Thymus (tissue), 11 donors: ENCODE data around the gene SIN3A. TPM values are rescaled to one million over a fixed set of nuclear protein-coding genes. Genes with fewer than 3 reads are reported as not detected.
A peak's percentile ranks its signal among the peaks of the same experiment; 100 is the strongest.
"Not testable (repeated sequence)": the region's sequence is repeated elsewhere in the genome, so short reads cannot be mapped to it uniquely, and the experiment has no call there.

Experiments
- DNase-seq, 9 donors: peaks; one replicate each; pipeline ENCODE4 v3.0.0-alpha.2; 2013; ENCODE audit warnings: low spot score in 9 of 9, low read depth in 6 of 9, missing footprints in 1 of 9
- H3K27ac ChIP-seq, 2 donors: one replicate each; pipeline ENCODE4 v1.5.1; 2013; ENCODE audit warnings: control low read depth in 1 of 2, low read depth in 1 of 2, low read length in 1 of 2, mild to moderate bottlenecking in 1 of 2, moderate library complexity in 1 of 2
- H3K27me3 ChIP-seq, 2 donors: one replicate each; pipeline ENCODE4 v1.5.1; 2013; ENCODE audit warnings: low read length in 1 of 2; ENCODE audit not compliant: control insufficient read depth in 2 of 2, insufficient read depth in 1 of 2
- H3K36me3 ChIP-seq, 2 donors: one replicate each; pipeline ENCODE4 v1.5.1; 2013; ENCODE audit warnings: low read length in 1 of 2, mild to moderate bottlenecking in 1 of 2, moderate library complexity in 1 of 2; ENCODE audit not compliant: control insufficient read depth in 2 of 2, insufficient read depth in 2 of 2
- H3K4me1 ChIP-seq, 2 donors: one replicate each; pipeline ENCODE4 v1.5.1; 2013; ENCODE audit warnings: low read length in 2 of 2; ENCODE audit not compliant: control insufficient read depth in 2 of 2, insufficient read depth in 2 of 2
- H3K4me3 ChIP-seq, 2 donors: one replicate each; pipeline ENCODE4 v1.5.1; 2013; ENCODE audit warnings: low read length in 2 of 2, control low read depth in 1 of 2, mild to moderate bottlenecking in 1 of 2
- H3K9me3 ChIP-seq, 2 donors: one replicate each; pipeline ENCODE4 v1.5.1; 2013; ENCODE audit warnings: low read length in 1 of 2, mild to moderate bottlenecking in 1 of 2; ENCODE audit not compliant: control insufficient read depth in 2 of 2, insufficient read depth in 1 of 2
- WGBS: extraction: QIAGEN DNeasy Blood & Tissue Kit; methylation state at CpG from one replicate; pipeline ENCODE4 v1.1.7; 2013; 5-methylcytosine and 5-hydroxymethylcytosine counted together
- polyA plus RNA-seq: library from polyadenylated mRNA; stranded (reverse); fragments of 200-250 nt; gene quantifications from one replicate; pipeline ENCODE4 v1.2.3, GENCODE V29; 2013
- total RNA-seq: library from RNA; stranded (reverse); fragments of 120-200 nt; gene quantifications from one replicate; pipeline ENCODE4 v1.2.4, GENCODE V29; 2013
- donor health status: healthy.

Gene SIN3A
- total and polyA plus RNA-seq, 2 donors, result 18.4 to 23.6 TPM

DNA sequence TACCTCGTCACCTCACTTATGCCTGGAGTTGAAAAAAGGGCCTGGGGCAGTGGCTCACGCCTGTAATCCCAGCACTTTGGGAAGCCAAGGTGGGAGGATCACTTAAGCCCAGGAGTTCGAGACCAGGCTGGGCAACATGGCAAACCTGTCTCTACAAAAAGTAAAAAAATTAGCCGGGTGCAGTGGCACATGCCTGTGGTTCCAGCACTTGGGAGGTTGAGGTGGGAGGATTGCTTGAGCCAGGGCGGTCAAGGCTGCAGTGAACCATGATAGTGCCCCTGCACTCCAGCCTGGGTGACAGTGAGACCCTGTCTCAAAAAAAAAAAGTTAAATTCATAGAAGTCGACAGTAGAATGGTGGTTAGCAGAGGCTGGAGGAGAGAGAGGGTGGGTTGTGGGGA, 109.3 kb downstream of the SIN3A start:
- peaks cover 5 to 6% of the 10 kb centered on the region in 2 donors for H3K4me1 ChIP-seq
- no peak overlapping the region for H3K27ac ChIP-seq
- WGBS, result 98% methylated on average over 6 of the region's 6 CpGs
- H3K36me3 ChIP-seq, result peaks cover 23 to 31% of the 10 kb centered on the region in 2 donors
- no peak overlapping the region for H3K4me3 ChIP-seq
- H3K9me3 ChIP-seq, result no peaks in the 10 kb centered on the region
- no peak for DNase-seq
- H3K27me3 ChIP-seq, result peaks cover 0 to 4% of the 10 kb centered on the region in 2 donors

- H3K27me3 ChIP-seq, result no peaks in the 10 kb centered on the region
- no peak for DNase-seq
- peaks cover 23 to 31% of the 10 kb centered on the region in 2 donors for H3K36me3 ChIP-seq
- WGBS, result 99% methylated on average over 13 of the region's 13 CpGs
- H3K4me1 ChIP-seq, result peaks cover 8 to 10% of the 10 kb centered on the region in 2 donors
- no peak overlapping the region for H3K27ac ChIP-seq
- no peaks in the 10 kb centered on the region for H3K9me3 ChIP-seq
- H3K4me3 ChIP-seq, result no peak overlapping the region
Observed at GRCh38 chr15:75339531-75340240, 111.8 kb downstream of the SIN3A start.

- 98% methylated on average over 11 of the region's 11 CpGs for WGBS
- Histone ChIP-seq H3K4me3 (no peak overlapping the region), H3K27ac (no peak overlapping the region), H3K36me3 (peaks cover 23 to 31% of the 10 kb centered on the region in 2 donors), H3K4me1 (peaks cover 8 to 10% of the 10 kb centered on the region in 2 donors), H3K9me3 (no peaks in the 10 kb centered on the region), H3K27me3 (no peaks in the 10 kb centered on the region)
- no peak for DNase-seq
Observed at GRCh38 chr15:75338661-75339240, 112.7 kb downstream of the SIN3A start.

- Histone ChIP-seq H3K27ac (peak within 1 kb of the TSS; percentile 22 to 73), H3K36me3 (peaks cover 13 to 24% of the 10 kb centered on the region in 2 donors), H3K9me3 (no peaks in the 10 kb centered on the region), H3K27me3 (no peaks in the 10 kb centered on the region), H3K4me1 (peaks cover 8 to 10% of the 10 kb centered on the region in 2 donors), H3K4me3 (peak within 1 kb of the TSS; percentile 62 to 68)
- peak; percentile 64 to 90 (median 77) for DNase-seq
- 1% methylated on average over 42 of the region's 42 CpGs for WGBS
Observed at GRCh38 chr15:75335705-75336355, 115.7 kb downstream of the SIN3A start, which contains the start of gene COMMD4. COMMD4 (plus strand) TSS chr15:75336063; CDS start chr15:75336090, 27 bp downstream.

DNA sequence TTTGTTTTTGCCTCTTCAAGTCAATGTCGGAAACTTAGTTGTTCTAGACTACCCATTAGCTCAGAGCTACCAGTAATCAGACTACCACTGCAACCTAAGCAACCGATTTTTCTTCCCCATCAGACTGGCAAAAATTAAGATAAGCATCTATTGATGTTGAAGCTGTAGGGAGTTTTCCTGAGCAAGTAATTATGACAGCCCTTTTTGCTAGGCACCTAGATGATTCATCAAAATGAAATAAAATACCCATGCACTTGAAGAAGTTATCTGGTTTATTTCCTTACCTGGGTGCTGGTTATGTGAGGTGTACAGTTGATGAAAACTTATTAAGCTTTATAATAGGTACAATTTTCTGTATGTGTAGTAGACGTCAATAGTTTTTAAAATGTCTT, 116.2 kb downstream of the SIN3A start:
- DNase-seq, result peak in 1 of 9 donors; percentile 7
- Histone ChIP-seq H3K36me3 (peaks cover 12 to 19% of the 10 kb centered on the region in 2 donors), H3K27me3 (no peaks in the 10 kb centered on the region), H3K27ac (no peak overlapping the region), H3K4me1 (peaks cover 8 to 10% of the 10 kb centered on the region in 2 donors), H3K4me3 (peak overlapping the region; percentile 62 to 68), H3K9me3 (no peaks in the 10 kb centered on the region)
- WGBS, result 35% methylated on average over 3 of the region's 3 CpGs

- H3K4me3 ChIP-seq, DNase-seq, H3K27me3 ChIP-seq, H3K36me3 ChIP-seq, H3K27ac ChIP-seq, H3K9me3 ChIP-seq: not testable (repeated sequence)
- WGBS, result 97% methylated on average over 15 of the region's 15 CpGs
- H3K4me1 ChIP-seq, result peaks cover 8 to 10% of the 10 kb centered on the region in 2 donors
Observed at GRCh38 chr15:75333654-75334419, 117.7 kb downstream of the SIN3A start.

DNA sequence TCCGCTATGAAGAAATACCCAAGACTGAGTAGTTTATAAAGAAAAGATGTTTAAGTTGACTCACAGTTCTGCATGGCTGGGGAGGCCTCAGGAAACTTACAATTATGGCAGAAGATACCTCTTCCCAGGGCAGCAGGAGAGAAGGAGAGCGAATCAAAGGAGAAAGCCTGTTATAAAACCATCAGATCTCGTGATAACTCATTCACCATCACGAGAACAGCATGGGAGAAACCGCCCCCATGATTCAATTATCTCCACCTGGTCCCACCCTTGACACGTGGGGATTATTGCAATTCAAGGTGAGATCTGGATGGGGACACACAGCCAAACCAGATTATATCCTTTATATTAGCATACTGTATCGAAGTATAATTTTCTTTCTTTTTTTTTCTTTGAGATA, 119.4 kb downstream of the SIN3A start:
- WGBS, result 93% methylated on average over 7 of the region's 7 CpGs
- H3K4me1 ChIP-seq, result peaks cover 8 to 10% of the 10 kb centered on the region in 2 donors

GRCh38 chr15:75329571-75329970, 121.9 kb downstream of the SIN3A start:
- H3K27me3 ChIP-seq, result no peaks in the 10 kb centered on the region
- 98% methylated on average over 2 of the region's 2 CpGs for WGBS
- H3K9me3 ChIP-seq, result no peaks in the 10 kb centered on the region
- H3K36me3 ChIP-seq, result no peaks in the 10 kb centered on the region
- H3K4me1 ChIP-seq, result no peaks in the 10 kb centered on the region
- no peak for DNase-seq
- no peak overlapping the region for H3K27ac ChIP-seq
- no peak overlapping the region for H3K4me3 ChIP-seq

More for the DNA sequence above, 119.4 kb downstream of the SIN3A start:
- H3K27ac ChIP-seq, DNase-seq, H3K27me3 ChIP-seq, H3K36me3 ChIP-seq, H3K4me3 ChIP-seq, H3K9me3 ChIP-seq: not testable (repeated sequence)
